ENCODE measurements around the gene NKD2.

NKD2 gene

DNA sequence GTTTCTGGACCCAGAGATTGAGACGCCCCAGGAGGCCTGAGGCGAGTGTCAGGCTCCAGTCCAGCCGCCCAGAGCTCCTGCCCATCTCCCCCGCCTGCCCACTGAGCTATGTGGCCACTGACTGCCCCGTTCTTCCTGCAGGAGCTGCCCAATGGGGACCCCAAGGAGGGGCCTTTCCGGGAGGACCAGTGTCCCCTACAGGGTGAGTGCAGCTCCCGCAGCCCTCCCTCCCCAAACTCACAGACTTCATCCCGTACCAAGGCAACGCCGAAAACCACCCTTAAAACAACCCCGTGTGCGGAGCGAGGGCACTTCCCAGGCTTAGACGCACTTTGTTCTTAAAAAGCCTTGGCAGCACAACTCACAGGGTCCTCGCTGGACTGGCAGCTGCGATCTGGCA is 23.4 kb downstream of the NKD2 start:
- no peak for DNase-seq

DNA sequence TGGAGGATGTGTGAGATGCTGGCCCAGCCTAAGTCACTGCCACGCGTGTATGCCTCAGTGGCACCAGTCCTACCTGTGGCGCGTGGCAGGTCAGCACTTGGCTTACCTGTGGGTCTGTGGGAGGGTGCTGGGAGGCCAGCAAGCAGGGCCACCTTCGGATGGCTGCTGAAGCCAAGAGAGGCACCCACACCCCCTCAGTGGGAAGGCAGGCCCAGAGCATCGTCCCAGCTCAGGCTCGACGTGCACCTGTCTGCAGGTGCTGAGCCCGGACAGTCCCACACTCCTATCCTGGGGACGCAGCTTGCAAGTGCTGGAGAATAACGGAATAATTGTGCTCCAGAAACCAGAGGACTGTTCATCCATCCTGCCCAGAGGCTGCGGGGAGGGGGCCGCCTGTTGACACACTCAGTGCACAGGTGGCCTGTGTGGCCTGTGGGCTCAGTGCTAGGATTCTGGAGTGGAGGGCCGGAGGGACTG is 24.0 kb downstream of the NKD2 start:
- no peak for DNase-seq

DNA sequence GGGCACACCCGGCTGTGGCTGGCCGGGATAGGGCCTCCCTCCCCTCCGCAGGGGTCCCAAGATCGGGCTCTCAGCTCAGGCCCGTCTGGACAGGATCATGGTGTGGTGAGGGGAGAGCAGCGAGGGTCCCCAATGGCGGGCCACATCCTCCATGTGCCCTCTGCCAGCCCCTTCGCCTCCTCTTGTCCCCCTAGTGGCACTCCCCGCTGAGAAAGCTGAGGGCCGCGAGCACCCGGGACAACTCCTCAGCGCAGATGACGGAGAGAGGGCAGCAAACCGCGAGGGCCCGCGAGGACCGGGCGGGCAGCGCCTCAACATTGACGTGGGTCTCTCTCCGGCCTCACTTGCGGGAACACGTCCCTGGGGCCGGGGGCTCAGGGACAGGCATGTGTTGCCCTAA is 24.6 kb downstream of the NKD2 start:
- DNase-seq: no peak

DNA sequence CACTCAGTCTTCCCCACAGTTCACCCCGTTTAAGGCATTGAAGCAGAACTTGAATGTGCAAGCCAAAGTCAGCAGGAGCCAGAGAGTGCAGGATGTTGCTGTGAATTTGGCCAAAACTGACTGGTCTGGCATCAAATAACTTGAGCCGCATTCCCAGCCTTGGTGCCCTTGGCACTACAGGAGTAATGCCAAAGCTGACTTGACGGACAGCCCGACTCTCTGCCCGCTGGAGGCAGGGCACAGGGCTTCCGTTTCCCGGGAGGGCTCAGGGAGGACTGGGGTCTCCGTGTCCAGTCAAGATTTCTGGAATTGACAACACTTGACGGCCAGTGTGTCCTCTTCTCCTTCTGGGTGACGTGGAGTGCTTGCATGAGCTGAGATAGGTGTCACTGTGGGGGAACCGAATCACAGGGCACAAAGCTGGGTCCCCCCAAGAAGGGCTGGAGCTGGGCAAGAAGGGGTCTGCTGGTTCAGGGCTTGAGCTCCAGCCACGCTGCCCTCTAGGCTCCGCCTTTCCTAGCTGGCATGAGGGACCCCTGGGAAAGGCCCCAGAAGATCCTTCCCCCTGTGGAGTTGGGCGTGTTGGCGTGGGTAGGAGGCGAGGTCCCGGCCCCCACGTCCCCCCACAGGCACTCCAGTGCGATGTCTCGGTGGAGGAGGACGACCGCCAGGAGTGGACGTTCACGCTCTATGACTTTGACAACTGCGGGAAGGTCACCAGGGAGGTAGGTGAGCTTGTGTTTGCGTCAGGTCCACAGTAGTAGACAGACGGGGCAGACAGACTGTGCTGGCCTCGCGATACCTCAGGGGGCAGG is 25.2 kb downstream of the NKD2 start:
- no peak for DNase-seq

DNA sequence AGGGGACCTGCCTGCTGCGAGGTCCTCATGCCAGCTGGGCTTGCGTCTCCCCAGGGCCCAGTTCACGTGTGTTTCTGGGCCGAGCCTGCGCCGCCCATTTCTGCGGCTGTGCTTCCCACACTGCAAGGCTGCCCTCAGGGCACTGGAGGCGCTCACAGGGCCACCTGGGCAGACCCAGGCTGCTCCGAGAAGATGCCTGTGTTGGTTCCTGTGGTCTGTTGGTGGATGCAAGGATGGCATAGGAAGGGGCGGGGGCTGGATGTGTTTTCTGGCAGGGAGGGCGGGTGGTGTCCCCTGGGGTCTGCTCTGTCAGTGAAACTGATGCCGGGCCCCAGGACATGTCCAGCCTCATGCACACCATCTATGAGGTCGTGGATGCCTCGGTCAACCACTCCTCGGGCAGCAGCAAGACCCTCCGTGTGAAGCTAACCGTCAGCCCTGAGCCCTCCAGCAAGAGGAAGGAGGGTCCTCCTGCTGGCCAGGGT is 25.9 kb downstream of the NKD2 start:
- DNase-seq: no peak

DNA sequence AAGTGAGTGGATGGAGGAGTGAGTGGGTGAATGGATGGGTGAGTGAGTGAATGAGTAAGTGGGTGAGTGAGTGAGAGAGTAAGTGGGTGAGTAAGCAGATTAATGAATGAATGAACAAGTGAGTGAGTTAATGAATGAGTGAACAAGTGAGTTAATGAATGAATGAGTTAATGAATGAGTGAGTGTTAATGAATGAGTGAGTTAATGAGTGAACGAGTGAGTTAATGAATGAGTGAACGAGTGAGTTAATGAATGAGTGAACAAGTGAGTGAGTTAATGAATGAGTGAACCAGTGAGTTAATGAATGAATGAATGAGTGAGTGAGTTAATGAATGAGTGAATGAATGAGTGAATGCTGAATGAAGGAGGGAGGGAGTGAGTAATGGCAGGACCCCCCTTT is 26.4 kb downstream of the NKD2 start:
- no peak for DNase-seq

DNA sequence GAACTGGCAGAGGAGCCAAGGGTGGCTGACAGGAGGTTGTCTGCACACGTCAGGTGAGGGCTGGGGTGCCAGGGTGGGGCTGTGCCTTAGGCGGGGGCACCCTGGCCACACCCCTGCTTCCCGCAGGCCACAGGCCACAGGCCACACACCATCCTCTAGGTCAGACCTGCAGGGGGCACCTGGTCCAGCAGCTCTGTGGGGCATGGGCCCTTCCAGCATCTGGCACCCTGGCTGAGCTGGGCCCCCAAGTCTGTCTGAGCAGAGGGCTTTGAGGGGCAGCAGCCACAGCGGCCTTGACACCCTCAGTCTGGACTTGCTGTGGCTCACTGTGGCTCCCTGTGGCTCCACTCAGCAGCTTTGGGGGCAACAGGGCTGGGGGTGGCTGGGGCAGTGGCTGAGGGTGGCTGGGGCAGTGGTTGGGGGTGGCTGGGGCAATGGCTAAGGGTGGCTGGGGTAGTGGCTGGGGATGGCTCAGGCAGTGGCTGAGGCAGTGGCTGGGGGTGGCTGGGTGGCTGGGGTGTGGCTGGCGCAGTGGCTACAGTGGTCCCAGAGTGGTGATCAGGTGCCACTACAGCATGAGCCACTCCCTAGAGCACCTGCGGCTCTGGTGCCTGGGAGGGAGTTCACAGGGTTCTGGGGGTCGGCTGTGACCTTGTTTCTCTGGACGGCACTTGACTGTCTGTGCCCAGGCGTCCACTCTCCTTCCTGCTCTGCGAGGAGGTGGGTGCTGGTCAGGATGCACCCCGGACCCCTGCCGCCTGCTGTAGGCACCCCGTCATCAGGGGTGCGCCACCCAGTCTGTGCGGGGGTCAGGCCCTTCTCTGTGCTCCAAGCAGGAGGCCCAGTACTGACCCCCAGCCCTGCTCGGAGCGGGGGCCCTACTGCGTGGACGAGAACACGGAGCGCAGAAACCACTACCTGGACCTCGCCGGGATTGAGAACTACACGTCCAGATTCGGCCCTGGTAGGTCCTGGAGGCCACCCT is 27.1 kb downstream of the NKD2 start:
- DNase-seq: no peak

DNA sequence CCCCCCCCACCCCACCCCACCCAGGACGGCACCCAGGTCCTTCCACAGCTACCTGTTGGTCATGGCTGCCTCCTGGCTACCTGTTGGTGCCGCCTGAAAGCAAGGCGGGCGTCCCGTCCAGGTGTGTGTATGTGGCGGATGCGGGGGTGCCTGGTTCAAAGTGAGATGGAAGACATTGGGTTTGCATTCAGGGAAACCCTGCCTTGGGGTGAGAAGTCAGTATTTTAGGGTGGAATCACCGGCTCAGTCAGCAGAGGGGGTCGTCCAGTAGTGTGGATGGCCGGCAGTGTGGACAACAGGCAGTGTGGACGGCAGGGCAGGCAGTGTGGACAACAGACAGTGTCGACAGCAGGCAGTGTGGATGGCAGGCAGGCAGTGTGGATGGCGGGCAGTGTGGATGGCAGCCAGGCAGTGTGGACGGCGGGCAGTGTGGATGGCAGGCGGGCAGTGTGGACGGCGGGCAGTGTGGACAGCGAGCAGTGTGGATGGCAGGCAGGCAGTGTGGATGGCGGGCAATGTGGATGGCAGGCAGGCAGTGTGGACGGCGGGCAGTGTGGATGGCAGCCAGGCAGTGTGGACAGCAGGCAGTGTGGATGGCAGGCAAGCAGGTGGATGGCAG is 28.0 kb downstream of the NKD2 start:
- no peak for DNase-seq

DNA sequence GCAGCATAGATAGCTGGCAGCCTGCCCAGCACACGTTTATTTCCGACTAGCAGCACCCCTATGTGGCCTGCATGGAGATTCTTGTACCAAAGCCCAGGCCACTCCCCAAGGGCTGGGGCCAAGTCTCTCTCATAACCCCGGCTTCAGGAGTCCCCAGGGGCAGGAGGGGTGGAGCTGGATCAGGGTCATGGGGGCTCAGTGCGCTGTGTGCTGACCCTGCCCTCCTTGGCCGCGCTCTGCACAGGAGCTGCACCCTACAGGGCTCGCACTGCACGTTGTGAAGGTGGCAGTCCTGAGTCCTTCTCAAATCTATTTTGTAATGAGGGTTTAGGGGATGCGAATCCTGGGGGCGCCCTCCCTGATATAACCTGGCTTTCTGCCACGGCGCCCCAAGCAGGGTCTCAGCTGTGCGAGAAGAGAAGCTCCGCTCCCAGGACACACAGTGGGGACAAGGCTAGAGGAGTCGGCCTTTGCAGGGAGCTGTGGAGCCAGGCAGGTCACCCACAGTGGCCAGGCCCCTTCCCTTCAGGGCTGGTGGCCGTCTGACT is 28.6 kb downstream of the NKD2 start:
- no peak for DNase-seq

DNA sequence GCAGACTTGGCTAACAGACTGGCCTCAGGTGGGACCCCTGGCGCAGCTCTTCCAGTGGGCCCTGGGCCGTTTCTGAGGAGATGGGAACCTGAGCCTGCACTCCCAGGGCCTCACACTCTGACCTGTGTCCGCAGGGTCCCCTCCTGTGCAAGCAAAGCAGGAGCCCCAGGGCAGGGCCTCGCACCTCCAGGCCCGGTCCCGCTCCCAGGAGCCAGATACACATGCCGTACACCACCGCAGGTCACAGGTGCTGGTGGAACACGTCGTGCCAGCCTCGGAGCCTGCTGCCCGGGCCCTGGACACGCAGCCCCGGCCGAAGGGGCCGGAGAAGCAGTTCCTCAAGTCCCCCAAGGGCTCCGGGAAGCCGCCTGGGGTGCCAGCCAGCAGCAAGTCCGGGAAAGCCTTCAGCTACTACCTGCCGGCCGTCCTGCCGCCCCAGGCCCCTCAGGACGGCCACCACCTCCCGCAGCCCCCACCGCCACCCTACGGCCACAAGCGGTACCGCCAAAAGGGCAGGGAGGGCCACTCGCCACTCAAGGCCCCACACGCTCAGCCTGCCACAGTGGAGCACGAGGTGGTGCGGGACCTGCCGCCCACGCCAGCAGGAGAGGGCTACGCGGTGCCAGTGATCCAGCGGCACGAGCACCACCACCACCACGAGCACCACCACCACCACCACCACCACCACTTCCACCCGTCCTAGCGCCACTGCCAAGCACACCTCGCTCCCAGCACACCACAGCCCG is 29.2 kb downstream of the NKD2 start:
- no peak for DNase-seq

DNA sequence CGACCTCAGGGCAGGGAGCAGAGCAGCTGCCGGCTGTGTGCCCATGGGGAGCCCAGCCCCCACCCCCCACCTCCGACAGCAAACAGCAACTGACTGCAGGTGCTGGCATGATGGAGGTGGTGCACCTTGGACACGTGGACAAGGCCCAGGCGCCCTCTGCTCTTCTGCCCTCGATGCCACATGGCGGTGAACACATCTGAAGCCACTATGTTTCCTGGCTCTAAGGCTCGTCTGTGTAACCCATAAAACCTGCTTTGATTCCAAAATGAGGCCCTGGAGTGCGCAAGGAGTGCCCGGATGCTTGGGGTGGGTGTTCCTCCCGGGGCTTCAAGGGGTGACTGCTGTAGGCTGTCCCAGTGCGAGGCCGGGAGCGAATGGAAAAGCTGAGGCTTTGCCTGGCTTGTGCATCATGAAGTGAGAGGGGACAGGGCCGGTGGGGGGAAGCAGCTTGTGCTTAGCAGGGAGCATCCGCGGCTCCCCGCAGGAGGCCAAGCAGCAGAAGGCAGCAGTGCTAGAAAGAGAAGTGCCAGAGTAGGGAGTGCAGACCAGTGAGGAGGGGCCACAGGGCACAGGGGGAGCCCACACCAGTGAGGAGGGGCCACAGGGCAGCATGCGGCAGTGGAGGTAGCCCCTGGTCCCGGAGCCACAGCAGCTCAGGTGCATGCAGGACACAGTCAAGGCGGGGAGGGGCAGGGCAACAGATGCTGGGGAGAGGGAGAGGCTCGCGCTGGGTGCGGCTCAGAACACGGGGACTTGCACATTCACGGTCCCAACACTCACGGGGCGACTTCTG is 30.0 kb downstream of the NKD2 start:
- no peak for DNase-seq

DNA sequence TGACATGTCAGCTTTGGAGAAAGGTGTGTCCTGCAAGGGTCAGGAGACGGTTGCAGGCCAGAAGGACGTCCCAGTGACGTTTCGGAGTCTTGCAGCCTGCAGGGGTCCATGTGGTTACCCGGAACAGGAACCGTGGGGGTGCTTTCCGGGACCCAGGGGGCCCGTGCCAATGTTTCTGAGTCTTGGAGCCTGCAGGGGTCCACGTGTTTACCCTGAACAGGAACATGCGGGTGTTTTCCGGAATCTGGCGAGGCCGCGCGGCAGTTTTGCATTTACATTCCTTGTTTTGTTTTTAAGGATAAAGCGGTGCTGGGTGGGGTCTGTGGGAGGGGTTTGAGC is 30.6 kb downstream of the NKD2 start:
- DNase-seq: no peak

DNA sequence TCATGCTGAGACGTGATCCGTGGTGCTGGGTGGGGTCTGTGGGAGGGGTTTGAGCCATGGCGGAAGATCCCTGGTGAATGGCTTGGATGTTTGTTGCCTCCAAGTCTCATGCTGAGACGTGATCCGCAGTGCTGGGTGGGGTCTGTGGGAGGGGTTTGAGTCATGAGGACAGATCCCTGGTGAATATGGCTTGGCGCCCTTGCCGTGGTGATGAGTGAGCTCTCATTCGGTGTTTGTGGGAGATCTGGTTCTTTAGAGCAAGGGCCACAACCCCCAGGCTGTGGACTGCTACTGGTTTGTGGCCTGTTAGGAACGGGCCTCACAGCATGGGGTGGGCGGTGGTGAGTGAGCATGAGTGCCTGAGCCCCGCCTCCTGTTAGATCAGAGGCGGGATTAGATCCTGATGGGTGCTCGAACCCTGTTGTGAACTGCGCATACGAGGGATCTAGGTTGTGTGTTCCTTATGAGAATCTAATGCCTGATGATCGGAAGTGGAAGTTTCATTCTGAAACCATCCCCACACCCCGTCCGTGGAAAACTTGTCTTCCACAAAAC is 31.2 kb downstream of the NKD2 start:
- no peak for DNase-seq

DNA sequence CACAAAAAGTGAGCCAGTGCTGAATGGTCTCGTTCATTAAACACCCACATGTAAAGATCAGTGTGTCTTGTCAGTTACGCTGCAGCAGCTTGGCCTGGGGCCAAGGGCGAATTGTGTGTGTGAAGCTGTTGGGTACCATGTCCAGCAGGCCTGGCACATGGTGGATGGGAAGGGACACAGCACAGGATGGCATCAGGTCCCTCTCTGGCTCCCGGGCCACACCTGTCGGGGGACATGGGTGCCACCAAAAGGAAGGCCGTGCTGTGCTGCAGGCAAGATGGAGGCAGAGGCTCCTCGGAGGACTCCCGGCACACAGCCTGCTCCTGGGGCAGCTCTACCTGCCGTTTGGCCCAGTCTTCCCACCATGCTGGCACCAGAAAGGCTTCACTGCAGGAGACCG is 32.0 kb downstream of the NKD2 start:
- no peak for DNase-seq

DNA sequence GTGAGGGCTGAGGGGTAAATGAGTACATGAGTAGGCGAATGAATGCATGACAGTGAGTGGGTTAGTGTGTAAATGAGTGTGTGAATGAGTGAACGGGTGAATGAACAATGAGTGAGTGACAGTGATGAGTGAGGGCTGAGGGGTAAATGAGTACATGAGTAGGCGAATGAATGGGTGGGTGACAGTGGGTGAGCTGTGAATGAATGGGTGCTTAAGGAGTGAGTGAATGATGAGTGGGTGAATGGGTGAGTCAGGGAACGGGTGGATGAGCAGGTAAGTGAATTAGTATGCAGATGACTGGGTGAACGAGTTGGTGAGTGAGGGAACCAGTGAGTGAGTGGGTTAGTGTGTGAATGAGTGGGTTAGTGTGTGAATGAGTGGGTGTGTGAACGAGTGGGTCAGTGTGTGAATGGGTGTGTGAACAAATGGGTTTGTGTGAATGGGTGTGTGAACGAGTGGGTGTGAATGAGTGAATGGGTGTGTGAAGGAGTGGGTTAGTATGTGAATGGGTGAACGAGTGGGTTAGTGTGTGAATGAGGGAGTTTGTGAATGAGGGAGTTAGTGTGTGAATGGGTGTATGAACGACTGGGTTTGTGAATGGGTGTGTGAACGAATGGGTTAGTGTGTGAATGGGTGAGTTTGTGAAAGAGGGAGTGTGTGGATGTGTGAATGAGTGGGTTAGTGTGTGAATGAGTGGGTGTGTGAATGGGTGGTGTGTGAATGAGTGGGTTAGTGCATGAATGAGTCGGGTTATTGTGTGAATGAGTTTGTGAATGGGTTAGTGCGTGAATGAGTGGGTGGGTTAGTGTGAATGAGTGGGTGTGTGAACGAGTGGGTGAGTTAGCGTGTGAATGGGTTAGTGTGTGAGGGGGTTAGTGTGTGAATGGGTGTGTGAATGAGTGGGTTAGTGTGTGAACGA is 32.9 kb downstream of the NKD2 start:
- no peak for DNase-seq

DNA sequence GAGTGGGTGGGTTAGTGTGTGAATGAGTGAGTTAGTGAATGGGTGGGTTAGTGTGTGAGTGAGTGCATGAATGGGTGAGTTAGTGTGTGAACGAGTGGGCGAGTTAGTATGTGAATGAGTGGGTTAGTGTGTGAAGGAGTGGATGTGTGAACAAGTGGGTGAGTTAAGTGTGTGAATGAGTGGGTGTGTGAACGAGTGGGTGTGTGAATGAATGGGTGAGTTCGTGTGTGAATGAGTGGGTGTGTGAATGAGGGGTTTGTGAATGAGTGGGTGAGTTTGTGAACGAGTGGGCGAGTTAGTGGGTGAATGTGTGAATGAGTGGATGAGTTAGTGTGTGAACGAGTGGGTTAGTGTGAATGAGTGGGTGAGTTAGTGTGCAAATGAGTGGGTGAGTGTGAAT is 34.0 kb downstream of the NKD2 start:
- DNase-seq: no peak

DNA sequence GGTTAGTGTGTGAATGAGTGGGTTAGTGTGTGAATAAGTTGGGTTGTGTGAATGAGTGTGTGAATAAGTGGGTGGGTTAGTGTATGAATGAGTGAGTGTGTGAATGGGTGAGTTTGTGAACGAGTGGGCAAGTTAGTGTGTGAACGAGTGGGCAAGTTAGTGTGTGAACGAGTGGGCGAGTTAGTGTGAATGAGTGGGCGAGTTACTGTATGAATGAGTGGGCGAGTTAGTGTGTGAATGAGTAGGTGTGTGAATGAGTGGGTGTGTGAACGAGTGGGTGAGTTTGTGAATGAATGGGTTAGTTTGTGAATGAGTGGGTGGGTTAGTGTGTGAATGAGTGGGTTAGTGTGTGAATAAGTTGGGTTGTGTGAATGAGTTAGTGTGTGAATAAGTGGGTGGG is 34.7 kb downstream of the NKD2 start:
- no peak for DNase-seq

DNA sequence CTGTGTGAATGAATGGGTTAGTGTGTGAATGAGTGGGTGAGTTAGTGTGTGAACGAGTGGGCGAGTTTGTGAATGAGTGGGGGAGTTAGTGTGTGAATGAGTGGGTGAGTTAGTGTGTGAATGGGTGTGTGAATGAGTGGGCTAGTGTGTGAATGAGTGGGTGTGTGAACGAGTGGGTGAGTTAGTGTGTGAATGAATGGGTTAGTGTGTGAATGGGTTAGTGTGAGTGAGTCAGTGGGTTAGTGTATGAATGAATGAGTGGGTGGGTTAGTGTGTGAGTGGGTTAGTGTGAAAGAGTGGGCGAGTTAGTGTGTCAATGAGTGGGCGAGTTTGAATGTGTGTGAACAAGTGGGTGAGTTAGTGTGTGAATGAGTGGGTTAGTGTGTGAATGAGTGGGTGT is 35.5 kb downstream of the NKD2 start:
- DNase-seq: no peak

DNA sequence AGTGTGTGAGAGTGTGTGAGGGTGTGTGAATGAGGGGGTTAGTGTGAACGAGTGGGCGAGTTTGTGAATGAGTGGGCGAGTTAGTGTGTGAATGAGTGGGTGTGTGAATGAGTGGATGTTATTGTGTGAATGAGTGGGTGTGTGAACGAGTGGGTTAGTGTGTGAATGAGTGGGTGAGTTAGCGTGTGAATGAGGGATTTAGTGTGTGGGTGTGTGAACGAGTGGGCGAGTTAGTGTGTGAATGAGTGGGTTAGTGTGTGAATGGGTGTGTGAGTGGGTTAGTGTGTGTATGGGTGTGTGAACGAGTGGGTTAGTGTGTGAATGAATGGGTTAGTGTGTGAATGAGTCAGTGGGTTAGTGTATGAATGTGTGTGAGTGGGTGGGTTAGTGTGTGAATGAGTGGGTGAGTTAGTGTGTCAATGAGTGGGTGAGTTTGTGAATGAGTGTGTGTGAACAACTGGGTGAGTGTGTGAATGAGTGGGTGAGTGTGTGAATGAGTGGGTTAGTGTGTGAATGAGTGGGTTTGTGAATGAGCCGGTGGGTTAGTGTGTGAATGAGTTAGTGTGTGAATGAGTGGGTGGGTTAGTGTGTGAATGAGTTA is 37.5 kb downstream of the NKD2 start:
- DNase-seq: no peak
